Caco-2 (cell line): ENCODE measurements around the gene RAD18. TPM values are rescaled to one million over a fixed set of nuclear protein-coding genes. Genes with fewer than 3 reads are reported as not detected.

Source experiments
- BruUV-seq: library from RNA; stranded (reverse); fragments of 400-500 nt; replicated peaks from 2 replicates; lab custom pipeline; 2021; lab: Mats Ljungman, UMichigan
- CTCF ChIA-PET: fragments of 300-600 bp; sonication (Branson Sonifier 250); formaldehyde crosslinking; loops from one replicate; lab custom pipeline; 2022; ENCODE audit warnings: antibody characterized with exemption; lab: Charles Lee
- POLR2A ChIA-PET: fragments of 300-600 bp; sonication (Branson Sonifier 250); formaldehyde crosslinking; loops from one replicate; lab custom pipeline; 2022; ENCODE audit warnings: antibody characterized with exemption; lab: Charles Lee
- DNase-seq, 2 experiments: peaks; one replicate each; pipeline versions ENCODE4 v3.0.0 to v3.0.0-alpha.2; 2020 to 2022
- H3K27me3 ChIP-seq: replicated peaks from 2 replicates; pipeline ENCODE4 v1.6.0; 2011; ENCODE audit warnings: low read length; ENCODE audit not compliant: control insufficient read depth, insufficient read depth
- H3K36me3 ChIP-seq: 2 replicates; pipeline ENCODE4 v1.5.1; 2011; ENCODE audit warnings: low read length; ENCODE audit not compliant: control insufficient read depth, insufficient read depth
- H3K4me1 ChIP-seq: fragments of 250-450 bp; sonication (Bioruptor Pico); 2 replicates; pipeline ENCODE4 v1.5.1; 2020; ENCODE audit warnings: mild to moderate bottlenecking
- H3K4me3 ChIP-seq: 2 replicates; pipeline ENCODE4 v1.5.1; 2011; ENCODE audit warnings: low read depth, mild to moderate bottlenecking, control low read depth, low read length
- H3K9me3 ChIP-seq: fragments of 250-450 bp; sonication (Bioruptor Pico); 2 replicates; pipeline ENCODE4 v1.5.1; 2020; ENCODE audit warnings: mild to moderate bottlenecking, moderate library complexity
- H3K27ac Mint-ChIP-seq: one replicate; pipeline ENCODE4 v1.8.0; 2022; ENCODE audit warnings: mixed read lengths; ENCODE audit not compliant: unreplicated experiment
- H3K27me3 Mint-ChIP-seq: one replicate; pipeline ENCODE4 v1.8.0; 2022; ENCODE audit warnings: mixed read lengths; ENCODE audit not compliant: insufficient read depth, unreplicated experiment
- H3K36me3 Mint-ChIP-seq: one replicate; pipeline ENCODE4 v1.8.0; 2022; ENCODE audit warnings: mild to moderate bottlenecking, mixed read lengths; ENCODE audit not compliant: insufficient read depth, unreplicated experiment
- H3K4me1 Mint-ChIP-seq: one replicate; pipeline ENCODE4 v1.8.0; 2022; ENCODE audit warnings: low read depth, mixed read lengths; ENCODE audit not compliant: unreplicated experiment
- H3K4me3 Mint-ChIP-seq: one replicate; pipeline ENCODE4 v1.8.0; 2022; ENCODE audit warnings: mild to moderate bottlenecking, moderate library complexity, mixed read lengths; ENCODE audit not compliant: unreplicated experiment
- H3K9me3 Mint-ChIP-seq: one replicate; pipeline ENCODE4 v1.8.0; 2022; ENCODE audit warnings: mixed read lengths; ENCODE audit not compliant: unreplicated experiment
- intact Hi-C: fragments of 100-400 bp; cut with micrococcal nuclease; formaldehyde crosslinking; loops from one replicate; pipeline ENCODE4 v1.10.0; 2022; ENCODE audit not compliant: unreplicated experiment
- total RNA-seq: library from RNA; stranded (reverse); gene quantifications from 2 replicates; pipeline ENCODE4 v1.2.3, GENCODE V29; 2022
- TF ChIP-seq, protein P1 (sequence below), 2 experiments: fragments of 200-600 bp in 1 of 2; IDR thresholded peaks; 1 replicate in 1 of 2; 2 replicates in 1 of 2; pipeline versions ENCODE4 v1.5.1 to v1.8.0; 2011 to 2022; ENCODE audit warnings: antibody characterized with exemption in 1 of 2, control low read depth in 1 of 2, inconsistent platforms in 1 of 2, low read depth in 1 of 2, low read length in 1 of 2, mild to moderate bottlenecking in 1 of 2, moderate library complexity in 1 of 2; ENCODE audit not compliant: insufficient read depth in 1 of 2, severe bottlenecking in 1 of 2, unreplicated experiment in 1 of 2

The RAD18 gene
- total RNA-seq, 1 experiment from 2014 or later = 19.3 TPM

DNA sequence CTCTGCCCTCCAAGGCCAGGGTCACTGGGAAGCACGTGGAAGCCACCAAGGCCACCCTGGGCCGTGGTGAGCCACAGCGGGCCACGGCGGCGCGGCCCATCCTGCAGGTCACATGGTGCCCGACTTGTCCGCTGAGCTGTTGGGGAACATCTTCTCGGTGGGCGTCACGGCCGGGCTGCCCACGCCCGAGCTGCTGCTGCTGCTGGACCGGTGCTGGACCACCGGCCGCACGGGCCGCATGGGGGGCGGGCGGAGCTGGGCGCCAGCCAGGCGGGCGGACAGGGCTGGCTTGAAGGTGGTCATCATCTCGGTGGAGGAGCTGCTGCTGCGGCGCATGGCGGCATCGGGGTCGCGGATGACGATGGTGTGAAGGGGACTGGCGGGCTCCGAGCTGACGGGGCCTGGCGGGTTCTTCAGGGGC, 22.1 kb upstream of the RAD18 start:
- Histone ChIP-seq H3K4me1 (no peaks in the 10 kb centered on the region), H3K4me3 (no peak overlapping the region), H3K36me3 (no peaks in the 10 kb centered on the region), H3K27me3 (no peaks in the 10 kb centered on the region), H3K9me3 (no peaks in the 10 kb centered on the region)
- POLR2A ChIA-PET = no interaction called here
- CTCF ChIA-PET = interaction anchor here (0.6 kb wide), 1 partner anchor 222 kb away, joined by 3 read pairs; no protein-coding TSS in a partner anchor
- H3K27ac Mint-ChIP-seq = no peak overlapping the region
- DNase-seq = no peak
- H3K27me3 Mint-ChIP-seq = no peaks in the 10 kb centered on the region
- TF ChIP-seq, protein P1, sequence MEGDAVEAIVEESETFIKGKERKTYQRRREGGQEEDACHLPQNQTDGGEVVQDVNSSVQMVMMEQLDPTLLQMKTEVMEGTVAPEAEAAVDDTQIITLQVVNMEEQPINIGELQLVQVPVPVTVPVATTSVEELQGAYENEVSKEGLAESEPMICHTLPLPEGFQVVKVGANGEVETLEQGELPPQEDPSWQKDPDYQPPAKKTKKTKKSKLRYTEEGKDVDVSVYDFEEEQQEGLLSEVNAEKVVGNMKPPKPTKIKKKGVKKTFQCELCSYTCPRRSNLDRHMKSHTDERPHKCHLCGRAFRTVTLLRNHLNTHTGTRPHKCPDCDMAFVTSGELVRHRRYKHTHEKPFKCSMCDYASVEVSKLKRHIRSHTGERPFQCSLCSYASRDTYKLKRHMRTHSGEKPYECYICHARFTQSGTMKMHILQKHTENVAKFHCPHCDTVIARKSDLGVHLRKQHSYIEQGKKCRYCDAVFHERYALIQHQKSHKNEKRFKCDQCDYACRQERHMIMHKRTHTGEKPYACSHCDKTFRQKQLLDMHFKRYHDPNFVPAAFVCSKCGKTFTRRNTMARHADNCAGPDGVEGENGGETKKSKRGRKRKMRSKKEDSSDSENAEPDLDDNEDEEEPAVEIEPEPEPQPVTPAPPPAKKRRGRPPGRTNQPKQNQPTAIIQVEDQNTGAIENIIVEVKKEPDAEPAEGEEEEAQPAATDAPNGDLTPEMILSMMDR (IDR thresholded peaks at IDR 0.05; ENCODE audit: insufficient read depth in 1 of 2, low read depth in 1 of 2, low read length in 1 of 2, severe bottlenecking in 1 of 2, unreplicated experiment in 1 of 2) = no peak
- peaks cover 4% of the 10 kb centered on the region for H3K4me1 Mint-ChIP-seq
- no peak overlapping the region for H3K4me3 Mint-ChIP-seq
- intact Hi-C loops = no loop called here
- no peaks in the 10 kb centered on the region for H3K9me3 Mint-ChIP-seq
- peaks cover 2% of the 10 kb centered on the region for H3K36me3 Mint-ChIP-seq
- no TSS peak for BruUV-seq

DNA sequence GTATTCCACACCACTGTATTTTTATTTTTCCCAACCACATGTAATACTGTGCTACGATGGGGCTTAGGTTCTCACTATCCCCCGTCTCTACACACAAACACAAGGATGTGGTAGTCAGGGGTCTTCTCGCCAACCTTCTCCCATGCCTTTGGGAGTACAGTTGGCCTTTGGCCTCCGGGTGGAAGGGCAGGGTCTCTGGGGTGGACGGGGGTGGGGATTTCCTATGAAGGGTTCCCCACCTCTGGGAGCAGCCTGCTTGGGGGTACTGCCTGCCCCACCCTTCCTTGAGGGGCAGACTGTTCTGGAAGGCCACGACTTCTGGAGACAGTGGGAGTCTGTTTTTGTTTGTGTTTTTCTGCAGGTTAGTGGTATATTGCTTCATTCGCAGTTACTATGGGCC, 21.3 kb upstream of the RAD18 start:
- H3K36me3 Mint-ChIP-seq = peaks cover 5% of the 10 kb centered on the region
- CTCF ChIA-PET = no interaction called here
- BruUV-seq = no TSS peak

DNA sequence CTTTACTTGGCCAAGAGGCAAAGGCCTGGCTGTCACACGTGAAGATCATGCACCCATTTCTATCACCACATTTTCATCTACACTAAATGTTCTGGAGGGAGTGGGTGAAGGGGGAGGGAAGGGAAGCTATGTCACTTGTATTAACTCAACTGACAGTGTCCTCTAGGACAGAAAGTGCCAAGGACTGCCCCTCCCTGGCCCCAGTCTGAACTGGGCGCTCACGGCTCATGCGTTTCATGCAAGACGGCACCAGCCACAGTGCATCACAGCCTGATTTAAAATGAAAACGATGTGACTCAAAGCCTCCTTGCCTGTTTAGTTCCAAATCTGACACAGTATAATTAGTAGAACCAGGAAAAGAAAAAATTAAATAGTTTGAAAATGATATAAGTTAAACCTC, 20.8 kb upstream of the RAD18 start:
- POLR2A ChIA-PET = no interaction called here
- no peak overlapping the region for H3K4me3 Mint-ChIP-seq
- BruUV-seq = no TSS peak

More for the DNA sequence above, 21.3 kb upstream of the RAD18 start:
- Histone ChIP-seq H3K4me3 (no peak overlapping the region), H3K9me3 (no peaks in the 10 kb centered on the region), H3K36me3 (no peaks in the 10 kb centered on the region), H3K27me3 (no peaks in the 10 kb centered on the region), H3K4me1 (no peaks in the 10 kb centered on the region)
- DNase-seq = no peak
- Mint-ChIP-seq H3K9me3 (no peaks in the 10 kb centered on the region), H3K27me3 (peaks cover 3% of the 10 kb centered on the region), H3K4me3 (no peak overlapping the region), H3K27ac (no peak overlapping the region), H3K4me1 (peaks cover 4% of the 10 kb centered on the region)
- TF ChIP-seq, protein P1 (IDR thresholded peaks at IDR 0.05; ENCODE audit: insufficient read depth in 1 of 2, low read depth in 1 of 2, low read length in 1 of 2, severe bottlenecking in 1 of 2, unreplicated experiment in 1 of 2) = no peak
- POLR2A ChIA-PET = no interaction called here
- intact Hi-C loops = no loop called here

More for the DNA sequence above, 20.8 kb upstream of the RAD18 start:
- H3K27me3 Mint-ChIP-seq = peaks cover 3% of the 10 kb centered on the region
- CTCF ChIA-PET = no interaction called here
- H3K27ac Mint-ChIP-seq = no peak overlapping the region
- peaks cover 5% of the 10 kb centered on the region for H3K36me3 Mint-ChIP-seq
- H3K4me1 Mint-ChIP-seq = peaks cover 4% of the 10 kb centered on the region
- intact Hi-C loops = no loop called here
- TF ChIP-seq, protein P1 (IDR thresholded peaks at IDR 0.05; ENCODE audit: insufficient read depth in 1 of 2, low read depth in 1 of 2, low read length in 1 of 2, severe bottlenecking in 1 of 2, unreplicated experiment in 1 of 2) = no peak
- Histone ChIP-seq H3K36me3 (no peaks in the 10 kb centered on the region), H3K4me1 (no peaks in the 10 kb centered on the region), H3K4me3 (no peak overlapping the region), H3K27me3 (no peaks in the 10 kb centered on the region), H3K9me3 (no peaks in the 10 kb centered on the region)
- DNase-seq = no peak
- H3K9me3 Mint-ChIP-seq = no peaks in the 10 kb centered on the region
